GM12878 (cell line): ENCODE measurements around the gene UBASH3B.

Source experiments
- BACH1 ChIP-seq: fragments of 450-650 bp; IDR thresholded peaks from 2 replicates; pipeline ENCODE4 v1.6.1; 2017; ENCODE audit warnings: mild to moderate bottlenecking, borderline replicate concordance
- CREB1 ChIP-seq: IDR thresholded peaks from 2 replicates; pipeline ENCODE4 v1.6.1; 2012; ENCODE audit warnings: low read depth, mild to moderate bottlenecking, inconsistent platforms
- EZH2 ChIP-seq: IDR thresholded peaks from 2 replicates; pipeline ENCODE4 v1.6.1; 2012; ENCODE audit warnings: low read depth, mild to moderate bottlenecking, control low read depth, inconsistent platforms, low read length, borderline replicate concordance; ENCODE audit not compliant: control insufficient read depth
- NFIC ChIP-seq: IDR thresholded peaks from 2 replicates; pipeline ENCODE4 v1.6.1; 2012; ENCODE audit warnings: low read depth, mild to moderate bottlenecking, inconsistent platforms, low read length, moderate library complexity
- NFYB ChIP-seq: IDR thresholded peaks from 2 replicates; pipeline ENCODE4 v1.6.1; 2011; ENCODE audit warnings: low read depth, mild to moderate bottlenecking, low read length, improper control_type of control experiment, moderate library complexity; ENCODE audit not compliant: insufficient read depth
- POLR2AphosphoS5 ChIP-seq: IDR thresholded peaks from 2 replicates; pipeline ENCODE4 v1.6.1; 2011; ENCODE audit warnings: mild to moderate bottlenecking, low read length, inconsistent platforms
- RAD21 ChIP-seq: IDR thresholded peaks from 2 replicates; pipeline ENCODE4 v1.6.1; 2011; ENCODE audit warnings: mild to moderate bottlenecking, low read depth, low read length, moderate library complexity; ENCODE audit not compliant: insufficient read depth
- SP1 ChIP-seq: IDR thresholded peaks from one replicate; pipeline ENCODE4 v1.6.1; 2011; ENCODE audit warnings: low read depth, low read length
- STAT1 ChIP-seq: fragments of 450-650 bp; conservative IDR thresholded peaks from 2 replicates; pipeline ENCODE4 v1.6.1; 2014; ENCODE audit warnings: antibody characterized with exemption, mild to moderate bottlenecking
- TF ChIP-seq, protein P1 (sequence below), 3 experiments: IDR thresholded peaks in 2 of 3; conservative IDR thresholded peaks in 1 of 3; 2 replicates each; pipeline ENCODE4 v1.5.1; 2011; ENCODE audit warnings: low read depth in 3 of 3, low read length in 3 of 3, mild to moderate bottlenecking in 3 of 3, control low read depth in 2 of 3, moderate library complexity in 2 of 3, inconsistent platforms in 1 of 3, mixed read lengths in 1 of 3; ENCODE audit not compliant: control insufficient read depth in 2 of 3, insufficient read depth in 1 of 3; ENCODE audit errors: extremely low read depth in 1 of 3
- TF ChIP-seq, protein P2 (sequence below): fragments of 450-650 bp; IDR thresholded peaks from 2 replicates; pipeline ENCODE4 v1.6.1; 2016; ENCODE audit warnings: mild to moderate bottlenecking
- TF ChIP-seq, protein P3 (sequence below): fragments of 450-650 bp; formaldehyde crosslinking; IDR thresholded peaks from 2 replicates; pipeline ENCODE4 v1.4.0; 2020; ENCODE audit warnings: mild to moderate bottlenecking, moderate library complexity
- TF ChIP-seq, protein P4 (sequence below): fragments of 450-650 bp; IDR thresholded peaks from 2 replicates; pipeline ENCODE4 v1.6.1; 2017; ENCODE audit warnings: mild to moderate bottlenecking
- TF ChIP-seq, protein P5 (sequence below): fragments of 450-650 bp; IDR thresholded peaks from 2 replicates; pipeline ENCODE4 v1.6.1; 2018; ENCODE audit warnings: mild to moderate bottlenecking, low read depth, moderate library complexity; ENCODE audit not compliant: partially characterized antibody

DNA sequence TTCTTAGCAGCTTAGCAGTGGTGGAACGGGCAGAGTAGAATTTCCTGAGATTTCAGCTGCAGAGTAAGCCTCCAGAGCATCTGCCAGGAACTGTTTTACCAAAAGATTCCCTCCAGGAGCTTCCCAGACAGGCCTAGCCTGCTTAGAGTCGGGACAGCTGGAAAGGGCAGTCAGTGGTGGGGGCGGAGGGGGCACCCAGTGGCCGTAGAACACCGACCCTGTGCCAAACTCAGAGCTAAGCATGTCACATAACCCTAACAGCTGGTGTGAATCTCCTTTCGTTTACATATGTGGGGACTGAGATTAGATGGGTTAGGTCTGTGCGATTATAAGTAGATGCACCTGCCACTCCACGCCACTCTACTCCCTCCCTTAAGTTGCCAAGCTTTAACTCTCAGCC, 102.8 kb downstream of the UBASH3B start:
- no peak for TF ChIP-seq NFYB
- TF ChIP-seq CREB1 = no peak
- TF ChIP-seq, protein P1, sequence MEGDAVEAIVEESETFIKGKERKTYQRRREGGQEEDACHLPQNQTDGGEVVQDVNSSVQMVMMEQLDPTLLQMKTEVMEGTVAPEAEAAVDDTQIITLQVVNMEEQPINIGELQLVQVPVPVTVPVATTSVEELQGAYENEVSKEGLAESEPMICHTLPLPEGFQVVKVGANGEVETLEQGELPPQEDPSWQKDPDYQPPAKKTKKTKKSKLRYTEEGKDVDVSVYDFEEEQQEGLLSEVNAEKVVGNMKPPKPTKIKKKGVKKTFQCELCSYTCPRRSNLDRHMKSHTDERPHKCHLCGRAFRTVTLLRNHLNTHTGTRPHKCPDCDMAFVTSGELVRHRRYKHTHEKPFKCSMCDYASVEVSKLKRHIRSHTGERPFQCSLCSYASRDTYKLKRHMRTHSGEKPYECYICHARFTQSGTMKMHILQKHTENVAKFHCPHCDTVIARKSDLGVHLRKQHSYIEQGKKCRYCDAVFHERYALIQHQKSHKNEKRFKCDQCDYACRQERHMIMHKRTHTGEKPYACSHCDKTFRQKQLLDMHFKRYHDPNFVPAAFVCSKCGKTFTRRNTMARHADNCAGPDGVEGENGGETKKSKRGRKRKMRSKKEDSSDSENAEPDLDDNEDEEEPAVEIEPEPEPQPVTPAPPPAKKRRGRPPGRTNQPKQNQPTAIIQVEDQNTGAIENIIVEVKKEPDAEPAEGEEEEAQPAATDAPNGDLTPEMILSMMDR (IDR thresholded peaks at IDR 0.05 in 2 of 3, conservative IDR thresholded peaks at IDR 0.05 in 1 of 3; ENCODE audit: control insufficient read depth in 2 of 3, extremely low read depth in 1 of 3, insufficient read depth in 1 of 3, low read depth in 3 of 3, low read length in 3 of 3) = no peak
- TF ChIP-seq RAD21 = no peak
- TF ChIP-seq SP1 = no peak
- TF ChIP-seq, protein P2, sequence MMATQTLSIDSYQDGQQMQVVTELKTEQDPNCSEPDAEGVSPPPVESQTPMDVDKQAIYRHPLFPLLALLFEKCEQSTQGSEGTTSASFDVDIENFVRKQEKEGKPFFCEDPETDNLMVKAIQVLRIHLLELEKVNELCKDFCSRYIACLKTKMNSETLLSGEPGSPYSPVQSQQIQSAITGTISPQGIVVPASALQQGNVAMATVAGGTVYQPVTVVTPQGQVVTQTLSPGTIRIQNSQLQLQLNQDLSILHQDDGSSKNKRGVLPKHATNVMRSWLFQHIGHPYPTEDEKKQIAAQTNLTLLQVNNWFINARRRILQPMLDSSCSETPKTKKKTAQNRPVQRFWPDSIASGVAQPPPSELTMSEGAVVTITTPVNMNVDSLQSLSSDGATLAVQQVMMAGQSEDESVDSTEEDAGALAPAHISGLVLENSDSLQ = no peak
- no peak for TF ChIP-seq STAT1
- no peak for TF ChIP-seq BACH1
- TF ChIP-seq, protein P3, sequence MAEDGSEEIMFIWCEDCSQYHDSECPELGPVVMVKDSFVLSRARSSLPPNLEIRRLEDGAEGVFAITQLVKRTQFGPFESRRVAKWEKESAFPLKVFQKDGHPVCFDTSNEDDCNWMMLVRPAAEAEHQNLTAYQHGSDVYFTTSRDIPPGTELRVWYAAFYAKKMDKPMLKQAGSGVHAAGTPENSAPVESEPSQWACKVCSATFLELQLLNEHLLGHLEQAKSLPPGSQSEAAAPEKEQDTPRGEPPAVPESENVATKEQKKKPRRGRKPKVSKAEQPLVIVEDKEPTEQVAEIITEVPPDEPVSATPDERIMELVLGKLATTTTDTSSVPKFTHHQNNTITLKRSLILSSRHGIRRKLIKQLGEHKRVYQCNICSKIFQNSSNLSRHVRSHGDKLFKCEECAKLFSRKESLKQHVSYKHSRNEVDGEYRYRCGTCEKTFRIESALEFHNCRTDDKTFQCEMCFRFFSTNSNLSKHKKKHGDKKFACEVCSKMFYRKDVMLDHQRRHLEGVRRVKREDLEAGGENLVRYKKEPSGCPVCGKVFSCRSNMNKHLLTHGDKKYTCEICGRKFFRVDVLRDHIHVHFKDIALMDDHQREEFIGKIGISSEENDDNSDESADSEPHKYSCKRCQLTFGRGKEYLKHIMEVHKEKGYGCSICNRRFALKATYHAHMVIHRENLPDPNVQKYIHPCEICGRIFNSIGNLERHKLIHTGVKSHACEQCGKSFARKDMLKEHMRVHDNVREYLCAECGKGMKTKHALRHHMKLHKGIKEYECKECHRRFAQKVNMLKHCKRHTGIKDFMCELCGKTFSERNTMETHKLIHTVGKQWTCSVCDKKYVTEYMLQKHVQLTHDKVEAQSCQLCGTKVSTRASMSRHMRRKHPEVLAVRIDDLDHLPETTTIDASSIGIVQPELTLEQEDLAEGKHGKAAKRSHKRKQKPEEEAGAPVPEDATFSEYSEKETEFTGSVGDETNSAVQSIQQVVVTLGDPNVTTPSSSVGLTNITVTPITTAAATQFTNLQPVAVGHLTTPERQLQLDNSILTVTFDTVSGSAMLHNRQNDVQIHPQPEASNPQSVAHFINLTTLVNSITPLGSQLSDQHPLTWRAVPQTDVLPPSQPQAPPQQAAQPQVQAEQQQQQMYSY = no peak
- TF ChIP-seq NFIC = no peak
- TF ChIP-seq, protein P4, sequence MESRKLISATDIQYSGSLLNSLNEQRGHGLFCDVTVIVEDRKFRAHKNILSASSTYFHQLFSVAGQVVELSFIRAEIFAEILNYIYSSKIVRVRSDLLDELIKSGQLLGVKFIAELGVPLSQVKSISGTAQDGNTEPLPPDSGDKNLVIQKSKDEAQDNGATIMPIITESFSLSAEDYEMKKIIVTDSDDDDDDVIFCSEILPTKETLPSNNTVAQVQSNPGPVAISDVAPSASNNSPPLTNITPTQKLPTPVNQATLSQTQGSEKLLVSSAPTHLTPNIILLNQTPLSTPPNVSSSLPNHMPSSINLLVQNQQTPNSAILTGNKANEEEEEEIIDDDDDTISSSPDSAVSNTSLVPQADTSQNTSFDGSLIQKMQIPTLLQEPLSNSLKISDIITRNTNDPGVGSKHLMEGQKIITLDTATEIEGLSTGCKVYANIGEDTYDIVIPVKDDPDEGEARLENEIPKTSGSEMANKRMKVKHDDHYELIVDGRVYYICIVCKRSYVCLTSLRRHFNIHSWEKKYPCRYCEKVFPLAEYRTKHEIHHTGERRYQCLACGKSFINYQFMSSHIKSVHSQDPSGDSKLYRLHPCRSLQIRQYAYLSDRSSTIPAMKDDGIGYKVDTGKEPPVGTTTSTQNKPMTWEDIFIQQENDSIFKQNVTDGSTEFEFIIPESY = no peak
- no peak for TF ChIP-seq EZH2
- TF ChIP-seq POLR2AphosphoS5 = no peak
- TF ChIP-seq, protein P5, sequence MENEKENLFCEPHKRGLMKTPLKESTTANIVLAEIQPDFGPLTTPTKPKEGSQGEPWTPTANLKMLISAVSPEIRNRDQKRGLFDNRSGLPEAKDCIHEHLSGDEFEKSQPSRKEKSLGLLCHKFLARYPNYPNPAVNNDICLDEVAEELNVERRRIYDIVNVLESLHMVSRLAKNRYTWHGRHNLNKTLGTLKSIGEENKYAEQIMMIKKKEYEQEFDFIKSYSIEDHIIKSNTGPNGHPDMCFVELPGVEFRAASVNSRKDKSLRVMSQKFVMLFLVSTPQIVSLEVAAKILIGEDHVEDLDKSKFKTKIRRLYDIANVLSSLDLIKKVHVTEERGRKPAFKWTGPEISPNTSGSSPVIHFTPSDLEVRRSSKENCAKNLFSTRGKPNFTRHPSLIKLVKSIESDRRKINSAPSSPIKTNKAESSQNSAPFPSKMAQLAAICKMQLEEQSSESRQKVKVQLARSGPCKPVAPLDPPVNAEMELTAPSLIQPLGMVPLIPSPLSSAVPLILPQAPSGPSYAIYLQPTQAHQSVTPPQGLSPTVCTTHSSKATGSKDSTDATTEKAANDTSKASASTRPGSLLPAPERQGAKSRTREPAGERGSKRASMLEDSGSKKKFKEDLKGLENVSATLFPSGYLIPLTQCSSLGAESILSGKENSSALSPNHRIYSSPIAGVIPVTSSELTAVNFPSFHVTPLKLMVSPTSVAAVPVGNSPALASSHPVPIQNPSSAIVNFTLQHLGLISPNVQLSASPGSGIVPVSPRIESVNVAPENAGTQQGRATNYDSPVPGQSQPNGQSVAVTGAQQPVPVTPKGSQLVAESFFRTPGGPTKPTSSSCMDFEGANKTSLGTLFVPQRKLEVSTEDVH = no peak
